Uterus (tissue), 2 donors: ENCODE measurements around the gene BICDL2.

Experiments used
- CTCF ChIP-seq, 4 experiments: fragments of 200-600 bp in 2 of 4; fragments of 450-650 bp in 2 of 4; sonication (generic) in 2 of 4; IDR thresholded peaks; one replicate each; pipeline ENCODE4 v1.5.1; 2016 to 2019; ENCODE audit warnings: antibody characterized with exemption in 4 of 4, mild to moderate bottlenecking in 2 of 4, moderate library complexity in 1 of 4
- POLR2A ChIP-seq, 2 donors: fragments of 450-650 bp; IDR thresholded peaks; one replicate each; pipeline ENCODE4 v1.6.1; 2016; ENCODE audit warnings: antibody characterized with exemption in 2 of 2, mild to moderate bottlenecking in 1 of 2, moderate library complexity in 1 of 2

- no peak for TF ChIP-seq POLR2A (IDR thresholded peaks at IDR 0.05)
- TF ChIP-seq CTCF (IDR thresholded peaks at IDR 0.05) = no peak
Observed at GRCh38 chr16:3025032-3026002, 11.4 kb downstream of the BICDL2 start.
